ENCODE measurements around the gene LAMA1. TPM values are rescaled to one million over a fixed set of nuclear protein-coding genes. Genes with fewer than 3 reads are reported as not detected.

Gene LAMA1
- polyA plus RNA-seq, 1 experiment = 26.0 TPM

DNA sequence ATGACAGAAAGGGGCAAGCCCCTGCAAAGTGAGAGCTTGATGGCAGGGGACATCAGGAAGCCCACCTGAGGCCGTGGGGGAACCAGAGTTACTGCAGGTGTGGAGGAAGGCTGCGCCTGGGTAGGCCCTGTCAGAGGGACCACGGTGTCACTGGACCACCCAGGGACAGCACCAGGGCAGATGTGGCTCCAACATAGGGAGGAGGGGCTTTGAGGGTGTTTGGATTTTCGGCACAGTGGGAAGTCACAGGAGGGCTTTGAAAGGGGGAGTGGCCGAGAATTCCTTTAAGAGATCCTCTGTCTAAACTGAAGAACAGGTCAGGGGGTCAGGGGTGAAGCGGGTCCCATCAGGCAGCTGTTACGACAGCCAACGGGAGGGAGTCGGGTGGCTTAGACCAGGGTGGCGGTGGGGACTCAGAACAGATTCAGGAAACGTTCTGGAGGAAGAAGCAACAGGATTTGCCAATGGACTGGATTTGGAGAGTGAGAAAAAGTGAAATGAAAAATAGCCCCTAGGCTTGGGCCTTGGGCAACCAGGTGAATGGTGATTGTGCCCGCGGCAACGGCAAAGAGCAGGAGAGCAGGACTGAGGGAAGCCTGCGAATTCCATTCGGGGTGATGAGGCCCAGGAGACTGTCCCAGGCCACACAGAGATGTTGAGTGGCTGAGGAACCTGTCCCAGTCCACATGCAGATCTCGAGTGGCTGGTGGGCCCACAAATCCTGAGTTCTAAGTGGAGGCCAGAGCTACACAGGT, 166.1 kb downstream of the LAMA1 start:
- no peak overlapping the region for H3K27ac ChIP-seq (ENCODE audit: low read depth, low read length)
- TF ChIP-seq, protein P1, sequence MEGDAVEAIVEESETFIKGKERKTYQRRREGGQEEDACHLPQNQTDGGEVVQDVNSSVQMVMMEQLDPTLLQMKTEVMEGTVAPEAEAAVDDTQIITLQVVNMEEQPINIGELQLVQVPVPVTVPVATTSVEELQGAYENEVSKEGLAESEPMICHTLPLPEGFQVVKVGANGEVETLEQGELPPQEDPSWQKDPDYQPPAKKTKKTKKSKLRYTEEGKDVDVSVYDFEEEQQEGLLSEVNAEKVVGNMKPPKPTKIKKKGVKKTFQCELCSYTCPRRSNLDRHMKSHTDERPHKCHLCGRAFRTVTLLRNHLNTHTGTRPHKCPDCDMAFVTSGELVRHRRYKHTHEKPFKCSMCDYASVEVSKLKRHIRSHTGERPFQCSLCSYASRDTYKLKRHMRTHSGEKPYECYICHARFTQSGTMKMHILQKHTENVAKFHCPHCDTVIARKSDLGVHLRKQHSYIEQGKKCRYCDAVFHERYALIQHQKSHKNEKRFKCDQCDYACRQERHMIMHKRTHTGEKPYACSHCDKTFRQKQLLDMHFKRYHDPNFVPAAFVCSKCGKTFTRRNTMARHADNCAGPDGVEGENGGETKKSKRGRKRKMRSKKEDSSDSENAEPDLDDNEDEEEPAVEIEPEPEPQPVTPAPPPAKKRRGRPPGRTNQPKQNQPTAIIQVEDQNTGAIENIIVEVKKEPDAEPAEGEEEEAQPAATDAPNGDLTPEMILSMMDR (IDR thresholded peaks at IDR 0.05; ENCODE audit: low read depth, low read length) = no peak
- no peaks in the 10 kb centered on the region; the same call in 1 of the 2 replicates for H3K9me3 ChIP-seq (ENCODE audit: control insufficient read depth, insufficient read depth, low read length)
- CTCF ChIA-PET = no interaction called here
- DNase-seq (ENCODE audit: low read depth, low spot score) = no peak
- POLR2A ChIA-PET = no interaction called here
- H3K27me3 ChIP-seq (ENCODE audit: control insufficient read depth, insufficient read depth, low read length) = no peaks in the 10 kb centered on the region
- H3K4me3 ChIP-seq (ENCODE audit: low read depth, low read length) = no peak overlapping the region

GRCh38 chr18:6950641-6951040, 167.0 kb downstream of the LAMA1 start:
- Histone ChIP-seq H3K9me3 (ENCODE audit: control insufficient read depth, insufficient read depth, low read length) (no peaks in the 10 kb centered on the region; the same call in 1 of the 2 replicates), H3K27me3 (ENCODE audit: control insufficient read depth, insufficient read depth, low read length) (no peaks in the 10 kb centered on the region), H3K27ac (ENCODE audit: low read depth, low read length) (no peak overlapping the region), H3K4me3 (ENCODE audit: low read depth, low read length) (no peak overlapping the region)
- POLR2A ChIA-PET = no interaction called here
- no peak for DNase-seq (ENCODE audit: low read depth, low spot score)
- TF ChIP-seq, protein P1 (IDR thresholded peaks at IDR 0.05; ENCODE audit: low read depth, low read length) = no peak
- CTCF ChIA-PET = no interaction called here

- ChIA-PET POLR2A (no interaction called here), CTCF (no interaction called here)
- TF ChIP-seq, protein P1 (IDR thresholded peaks at IDR 0.05; ENCODE audit: low read depth, low read length) = no peak
- no peak overlapping the region for H3K4me3 ChIP-seq (ENCODE audit: low read depth, low read length)
- DNase-seq (ENCODE audit: low read depth, low spot score) = no peak
- H3K9me3 ChIP-seq (ENCODE audit: control insufficient read depth, insufficient read depth, low read length) = no peaks in the 10 kb centered on the region; the same call in 1 of the 2 replicates
- no peaks in the 10 kb centered on the region for H3K27me3 ChIP-seq (ENCODE audit: control insufficient read depth, insufficient read depth, low read length)
- H3K27ac ChIP-seq (ENCODE audit: low read depth, low read length) = no peak overlapping the region
These were observed 167.6 kb downstream of the LAMA1 start for GRCh38 chr18:6949800-6950586.

GRCh38 chr18:6948281-6949055, 169.1 kb downstream of the LAMA1 start:
- H3K27me3 ChIP-seq (ENCODE audit: control insufficient read depth, insufficient read depth, low read length) = no peaks in the 10 kb centered on the region
- H3K4me3 ChIP-seq (ENCODE audit: low read depth, low read length) = no peak overlapping the region
- DNase-seq (ENCODE audit: low read depth, low spot score) = no peak
- H3K27ac ChIP-seq (ENCODE audit: low read depth, low read length) = no peak overlapping the region
- TF ChIP-seq, protein P1 (IDR thresholded peaks at IDR 0.05; ENCODE audit: low read depth, low read length) = no peak
- ChIA-PET POLR2A (no interaction called here), CTCF (no interaction called here)
- no peaks in the 10 kb centered on the region; the same call in 1 of the 2 replicates for H3K9me3 ChIP-seq (ENCODE audit: control insufficient read depth, insufficient read depth, low read length)
